HCT116 (cell line): Measurements from ENCODE around the gene PCDHGA9. TPM values are rescaled to one million over a fixed set of nuclear protein-coding genes. Genes with fewer than 3 reads are reported as not detected.

Source experiments
- ATAC-seq: fragments of 200-7000 bp; cut with Tn5 transposase; 2 replicates; pipeline ENCODE4 v1.9.1; 2020; ENCODE audit warnings: mild to moderate bottlenecking, moderate library complexity
- BruUV-seq: library from RNA; stranded (reverse); fragments of 400-500 nt; replicated peaks from 2 replicates; lab custom pipeline; 2021; lab: Mats Ljungman, UMichigan
- CTCF ChIA-PET: fragments of 300-600 bp; sonication (Branson Sonifier 250); formaldehyde crosslinking; loops from one replicate; lab custom pipeline; 2021; ENCODE audit warnings: antibody characterized with exemption; lab: Charles Lee
- POLR2A ChIA-PET: fragments of 300-600, 350-600 bp; sonication (Branson Sonifier 250); formaldehyde crosslinking; loops from one replicate; lab custom pipeline; 2021; ENCODE audit warnings: antibody characterized with exemption; lab: Charles Lee
- RAD21 ChIA-PET, 2 experiments: fragments of 300-600 bp; sonication (Branson Sonifier 250); formaldehyde crosslinking; loops; one replicate each; lab custom pipeline; 2023; ENCODE audit warnings: low total read pairs in 2 of 2; ENCODE audit not compliant: uncharacterized antibody in 2 of 2, unreplicated experiment in 2 of 2, low non-redundant PET in 1 of 2; lab: Charles Lee
- DNase-seq: peaks from one replicate; pipeline ENCODE4 v3.0.0-alpha.2; 2010; ENCODE audit warnings: low read depth, low spot score
- H2AFZ ChIP-seq: fragments of 200-600 bp; shearing (Covaris generic), sonication (generic); 2 replicates; pipeline ENCODE4 v1.6.1; 2017; ENCODE audit warnings: low read depth, mixed run types, mixed read lengths, antibody characterized with exemption, low read length; ENCODE audit not compliant: poor library complexity, severe bottlenecking
- H3K27ac ChIP-seq: 2 replicates; pipeline ENCODE4 v1.5.1; 2012; ENCODE audit warnings: low read depth, low read length
- H3K27me3 ChIP-seq: fragments of 200-600 bp; sonication (generic); 2 replicates; pipeline ENCODE4 v1.6.1; 2016; ENCODE audit warnings: mixed run types, low read length, mixed read lengths; ENCODE audit not compliant: insufficient read depth
- H3K36me3 ChIP-seq, 2 experiments: fragments of 200-500 bp in 1 of 2; fragments of 200-600 bp in 1 of 2; sonication (Bioruptor generic) in 1 of 2; sonication (generic) in 1 of 2; 2 replicates each; pipeline versions ENCODE4 v1.5.1 to v1.6.1; 2014 to 2016; ENCODE audit warnings: low read length in 2 of 2, inconsistent platforms in 1 of 2, mixed read lengths in 1 of 2, mixed run types in 1 of 2; ENCODE audit not compliant: insufficient read depth in 2 of 2, control insufficient read depth in 1 of 2
- H3K4me1 ChIP-seq, 2 experiments: fragments of 200-600 bp in 1 of 2; sonication (generic) in 1 of 2; 2 replicates each; pipeline versions ENCODE4 v1.5.1 to v1.6.1; 2012 to 2017; ENCODE audit warnings: low read length in 2 of 2, inconsistent platforms in 1 of 2, mild to moderate bottlenecking in 1 of 2, mixed read lengths in 1 of 2, mixed run types in 1 of 2, moderate library complexity in 1 of 2; ENCODE audit not compliant: insufficient read depth in 2 of 2, control insufficient read depth in 1 of 2
- H3K4me2 ChIP-seq: fragments of 200-600 bp; sonication (generic); 2 replicates; pipeline ENCODE4 v1.6.1; 2017; ENCODE audit warnings: mixed run types, low read length, mixed read lengths
- H3K4me3 ChIP-seq, 2 experiments: fragments of 200-600 bp in 1 of 2; sonication (generic) in 1 of 2; replicated peaks in 1 of 2; 2 replicates each; pipeline ENCODE4 v1.5.1; 2011 to 2016; ENCODE audit warnings: low read length in 2 of 2, control low read depth in 1 of 2, low read depth in 1 of 2, mild to moderate bottlenecking in 1 of 2, mixed read lengths in 1 of 2, mixed run types in 1 of 2
- H3K79me2 ChIP-seq: fragments of 200-600 bp; sonication (generic); 2 replicates; pipeline ENCODE4 v1.6.1; 2017; ENCODE audit warnings: mild to moderate bottlenecking, mixed run types, low read length, moderate library complexity, mixed read lengths; ENCODE audit not compliant: insufficient read depth
- H3K9ac ChIP-seq: fragments of 200-600 bp; sonication (generic); 2 replicates; pipeline ENCODE4 v1.6.1; 2016; ENCODE audit warnings: low read length, mixed read lengths
- H3K9me2 ChIP-seq: fragments of 200-600 bp; sonication (generic), shearing (Covaris generic); 2 replicates; pipeline ENCODE4 v1.6.1; 2017; ENCODE audit warnings: mixed run types, mild to moderate bottlenecking, moderate library complexity; ENCODE audit not compliant: insufficient read depth
- H3K9me3 ChIP-seq, 2 experiments: fragments of 200-500 bp in 1 of 2; fragments of 200-600 bp in 1 of 2; sonication (Bioruptor generic) in 1 of 2; sonication (generic) in 1 of 2; 2 replicates each; pipeline ENCODE4 v1.6.1; 2014 to 2017; ENCODE audit warnings: low read length in 2 of 2, mixed read lengths in 2 of 2, inconsistent platforms in 1 of 2, low read depth in 1 of 2, mild to moderate bottlenecking in 1 of 2, mixed run types in 1 of 2, moderate library complexity in 1 of 2; ENCODE audit not compliant: control insufficient read depth in 1 of 2, insufficient read depth in 1 of 2
- H4K20me1 ChIP-seq: fragments of 200-600 bp; sonication (generic), shearing (Covaris generic); 2 replicates; pipeline ENCODE4 v1.6.1; 2017; ENCODE audit warnings: mixed run types, mild to moderate bottlenecking, moderate library complexity; ENCODE audit not compliant: insufficient read depth
- ATF3 ChIP-seq: IDR thresholded peaks from 2 replicates; pipeline ENCODE4 v1.6.1; 2012
- CBX3 ChIP-seq: IDR thresholded peaks from 2 replicates; pipeline ENCODE4 v1.6.1; 2012; ENCODE audit warnings: low read depth
- ELF1 ChIP-seq: IDR thresholded peaks from 2 replicates; pipeline ENCODE4 v1.6.1; 2012; ENCODE audit warnings: low read depth, borderline replicate concordance
- EZH2 ChIP-seq: fragments of 200-600 bp; sonication (generic); IDR thresholded peaks from 2 replicates; pipeline ENCODE4 v1.6.1; 2017; ENCODE audit warnings: antibody characterized with exemption, mixed run types
- EZH2phosphoT487 ChIP-seq: fragments of 200-600 bp; IDR thresholded peaks from 2 replicates; pipeline ENCODE4 v1.6.1; 2018; ENCODE audit warnings: antibody characterized with exemption, borderline replicate concordance
- FOSL1 ChIP-seq: IDR thresholded peaks from 2 replicates; pipeline ENCODE4 v1.6.1; 2012; ENCODE audit warnings: low read depth
- MAX ChIP-seq: IDR thresholded peaks from 2 replicates; pipeline ENCODE4 v1.6.1; 2012
- RAD21 ChIP-seq: IDR thresholded peaks from 2 replicates; pipeline ENCODE4 v1.6.1; 2012; ENCODE audit warnings: low read depth, mild to moderate bottlenecking
- REST ChIP-seq: IDR thresholded peaks from 2 replicates; pipeline ENCODE4 v1.6.1; 2012; ENCODE audit warnings: low read depth
- SIN3A ChIP-seq: IDR thresholded peaks from 2 replicates; pipeline ENCODE4 v1.6.1; 2012; ENCODE audit warnings: low read depth
- SP1 ChIP-seq: IDR thresholded peaks from 2 replicates; pipeline ENCODE4 v1.6.1; 2012; ENCODE audit warnings: low read depth
- TCF7L2 ChIP-seq: IDR thresholded peaks from 2 replicates; pipeline ENCODE4 v1.7.0; 2011; ENCODE audit warnings: borderline replicate concordance, inconsistent platforms; ENCODE audit not compliant: insufficient read depth, insufficient read length; ENCODE audit errors: extremely low read depth
- ZNF274 ChIP-seq: fragments of 200-500 bp; sonication (Bioruptor generic); IDR thresholded peaks from 2 replicates; pipeline ENCODE4 v1.6.1; 2014; ENCODE audit warnings: mild to moderate bottlenecking, low read depth, low read length, inconsistent platforms
- intact Hi-C: fragments of 100-400 bp; cut with micrococcal nuclease; formaldehyde crosslinking; loops from 2 replicates; pipeline ENCODE4 v1.10.0; 2022
- total RNA-seq: library from RNA; stranded (reverse); gene quantifications from one replicate; pipeline ENCODE4 v1.2.1, GENCODE V29; 2021; ENCODE audit not compliant: unreplicated experiment

Gene PCDHGA9
- total RNA-seq, 1 experiment from 2014 or later = 0.34 TPM

DNA sequence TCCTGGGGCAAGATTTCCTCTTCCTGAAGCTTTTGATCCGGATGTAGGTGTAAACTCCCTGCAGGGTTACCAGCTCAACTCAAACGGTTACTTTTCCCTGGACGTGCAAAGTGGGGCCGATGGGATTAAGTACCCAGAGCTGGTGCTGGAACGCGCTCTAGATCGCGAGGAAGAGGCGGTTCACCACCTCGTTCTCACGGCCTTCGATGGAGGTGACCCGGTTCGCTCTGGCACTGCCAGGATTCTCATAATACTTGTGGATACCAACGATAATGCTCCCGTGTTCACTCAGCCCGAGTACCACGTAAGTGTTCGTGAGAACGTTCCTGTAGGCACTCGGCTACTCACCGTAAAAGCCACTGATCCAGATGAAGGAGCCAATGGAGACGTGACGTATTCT, 46.9 kb upstream of the PCDHGA9 start:
- H2AFZ ChIP-seq = no peak overlapping the region
- RAD21 ChIA-PET = no interaction called here
- intact Hi-C loops = no loop called here
- CTCF ChIA-PET = no interaction called here
- no peaks in the 10 kb centered on the region for H3K4me1 ChIP-seq
- TF ChIP-seq EZH2 (no peak), SP1 (no peak), ATF3 (no peak), TCF7L2 (no peak), RAD21 (no peak), REST (no peak)
- TF ChIP-seq, all 23 proteins: peak for 0
- Histone ChIP-seq H4K20me1 (no peaks in the 10 kb centered on the region), H3K9ac (no peak overlapping the region), H3K4me3 (no peak overlapping the region), H3K27me3 (no peaks in the 10 kb centered on the region), H3K36me3 (no peaks in the 10 kb centered on the region), H3K9me2 (no peaks in the 10 kb centered on the region), H3K9me3 (no peaks in the 10 kb centered on the region; a peak in 2 of 4 replicates), H3K27ac (no peak overlapping the region), H3K79me2 (no peaks in the 10 kb centered on the region), H3K4me2 (no peak overlapping the region)
- no peak for ATAC-seq
- BruUV-seq = no TSS peak
- DNase-seq = no peak
- POLR2A ChIA-PET = no interaction called here

GRCh38 chr5:141356133-141356532, 46.4 kb upstream of the PCDHGA9 start:
- intact Hi-C loops = no loop called here
- RAD21 ChIA-PET = no interaction called here
- H3K27ac ChIP-seq = no peak overlapping the region
- H3K9me2 ChIP-seq = no peaks in the 10 kb centered on the region
- H3K4me2 ChIP-seq = no peak overlapping the region
- H3K4me1 ChIP-seq = no peaks in the 10 kb centered on the region
- H3K27me3 ChIP-seq = no peaks in the 10 kb centered on the region
- H3K36me3 ChIP-seq = no peaks in the 10 kb centered on the region
- no peak overlapping the region for H3K4me3 ChIP-seq
- ATAC-seq (no peak), DNase-seq (no peak)
- no peak overlapping the region for H3K9ac ChIP-seq
- H2AFZ ChIP-seq = no peak overlapping the region
- no peaks in the 10 kb centered on the region for H4K20me1 ChIP-seq
- POLR2A ChIA-PET = no interaction called here
- no peaks in the 10 kb centered on the region for H3K79me2 ChIP-seq
- no peaks in the 10 kb centered on the region; a peak in 2 of 4 replicates for H3K9me3 ChIP-seq
- CTCF ChIA-PET = no interaction called here
- no TSS peak for BruUV-seq
- TF ChIP-seq CBX3 = no peak
- TF ChIP-seq SIN3A = no peak
- no peak for TF ChIP-seq ELF1
- TF ChIP-seq EZH2phosphoT487 = no peak
- no peak for TF ChIP-seq FOSL1
- no peak for TF ChIP-seq REST
- no peak for TF ChIP-seq MAX
- TF ChIP-seq ZNF274 = no peak
- TF ChIP-seq RAD21 = no peak
